ENCODE measurements around the gene SRPK2. TPM values are rescaled to one million over a fixed set of nuclear protein-coding genes. Genes with fewer than 3 reads are reported as not detected.

SRPK2 gene
- total and polyA plus RNA-seq, 2 of the 13 experiments (the other 11 are each of a cell fraction or from before 2014, with no cell fraction given), result 10.1 to 22.3 TPM

DNA sequence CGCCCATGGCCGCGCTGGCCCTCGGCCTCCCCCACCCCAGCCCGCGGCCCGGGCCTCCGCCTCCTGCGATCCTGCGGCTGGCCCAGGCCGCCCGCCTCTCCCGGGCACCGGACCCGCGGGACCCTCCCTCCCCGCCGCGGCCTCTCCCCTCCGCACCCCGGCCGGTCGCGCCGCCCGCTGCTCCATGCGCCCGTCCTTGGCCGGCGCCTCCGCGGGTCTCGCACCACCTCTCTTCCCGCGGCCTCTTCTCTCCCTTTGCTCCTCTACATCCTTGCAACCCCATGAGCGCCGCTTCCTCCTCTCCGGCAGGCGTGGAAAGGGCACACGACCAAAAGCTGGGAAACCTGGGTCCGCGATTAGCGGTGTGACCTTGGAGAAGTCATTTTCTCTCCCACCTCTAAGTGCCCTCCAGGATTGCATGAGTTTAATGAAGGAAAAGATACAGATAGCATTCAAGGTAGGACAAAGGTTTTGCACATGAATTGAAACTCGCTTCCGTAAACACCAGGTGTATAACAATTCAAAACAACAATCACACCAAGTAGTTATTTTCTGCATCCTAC, 448 bp upstream of the SRPK2 start (continued):
- TF ChIP-seq, protein P1, sequence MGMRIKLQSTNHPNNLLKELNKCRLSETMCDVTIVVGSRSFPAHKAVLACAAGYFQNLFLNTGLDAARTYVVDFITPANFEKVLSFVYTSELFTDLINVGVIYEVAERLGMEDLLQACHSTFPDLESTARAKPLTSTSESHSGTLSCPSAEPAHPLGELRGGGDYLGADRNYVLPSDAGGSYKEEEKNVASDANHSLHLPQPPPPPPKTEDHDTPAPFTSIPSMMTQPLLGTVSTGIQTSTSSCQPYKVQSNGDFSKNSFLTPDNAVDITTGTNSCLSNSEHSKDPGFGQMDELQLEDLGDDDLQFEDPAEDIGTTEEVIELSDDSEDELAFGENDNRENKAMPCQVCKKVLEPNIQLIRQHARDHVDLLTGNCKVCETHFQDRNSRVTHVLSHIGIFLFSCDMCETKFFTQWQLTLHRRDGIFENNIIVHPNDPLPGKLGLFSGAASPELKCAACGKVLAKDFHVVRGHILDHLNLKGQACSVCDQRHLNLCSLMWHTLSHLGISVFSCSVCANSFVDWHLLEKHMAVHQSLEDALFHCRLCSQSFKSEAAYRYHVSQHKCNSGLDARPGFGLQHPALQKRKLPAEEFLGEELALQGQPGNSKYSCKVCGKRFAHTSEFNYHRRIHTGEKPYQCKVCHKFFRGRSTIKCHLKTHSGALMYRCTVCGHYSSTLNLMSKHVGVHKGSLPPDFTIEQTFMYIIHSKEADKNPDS (CRISPR knock-in tag; IDR thresholded peaks at IDR 0.05), result no peak
- TF ChIP-seq JUND (CRISPR knock-in tag; IDR thresholded peaks at IDR 0.05) (no peak), U2AF2 (IDR thresholded peaks at IDR 0.05; ENCODE audit: low read depth, low read length) (no peak), POLR2AphosphoS2 (IDR thresholded peaks at IDR 0.05; ENCODE audit: low read depth, low read length) (no peak), ZNF781 (CRISPR knock-in tag; IDR thresholded peaks at IDR 0.05; ENCODE audit: borderline replicate concordance, not compliant biosample characterization) (no peak), ZBTB7B (CRISPR knock-in tag; IDR thresholded peaks at IDR 0.05) (no peak), ATRX (CRISPR knock-in tag; IDR thresholded peaks at IDR 0.05; ENCODE audit: borderline replicate concordance) (no peak), POLR2G (IDR thresholded peaks at IDR 0.05; ENCODE audit: low read depth, low read length) (peak; percentile 10; the same call in 1 of the 2 replicates), MYC (CRISPR knock-in tag; IDR thresholded peaks at IDR 0.05; ENCODE audit: borderline replicate concordance) (peak; percentile 14; the same call in 1 of the 2 replicates), ZNF382 (CRISPR knock-in tag; IDR thresholded peaks at IDR 0.05; ENCODE audit: borderline replicate concordance) (no peak), NR3C1 (CRISPR knock-in tag; IDR thresholded peaks at IDR 0.05) (no peak), ZFAT (CRISPR knock-in tag; conservative IDR thresholded peaks at IDR 0.05) (no peak), ADNP (CRISPR knock-in tag; IDR thresholded peaks at IDR 0.05) (0 out of 2 replicates have a peak, but pooled peaks have one; percentile 46), IKZF4 (CRISPR knock-in tag; IDR thresholded peaks at IDR 0.05; ENCODE audit: borderline replicate concordance, low read depth, not compliant biosample characterization) (no peak), TAF15 (IDR thresholded peaks at IDR 0.05; ENCODE audit: low read depth, low read length, poor library complexity, severe bottlenecking) (no peak)
- TF ChIP-seq, protein P2, sequence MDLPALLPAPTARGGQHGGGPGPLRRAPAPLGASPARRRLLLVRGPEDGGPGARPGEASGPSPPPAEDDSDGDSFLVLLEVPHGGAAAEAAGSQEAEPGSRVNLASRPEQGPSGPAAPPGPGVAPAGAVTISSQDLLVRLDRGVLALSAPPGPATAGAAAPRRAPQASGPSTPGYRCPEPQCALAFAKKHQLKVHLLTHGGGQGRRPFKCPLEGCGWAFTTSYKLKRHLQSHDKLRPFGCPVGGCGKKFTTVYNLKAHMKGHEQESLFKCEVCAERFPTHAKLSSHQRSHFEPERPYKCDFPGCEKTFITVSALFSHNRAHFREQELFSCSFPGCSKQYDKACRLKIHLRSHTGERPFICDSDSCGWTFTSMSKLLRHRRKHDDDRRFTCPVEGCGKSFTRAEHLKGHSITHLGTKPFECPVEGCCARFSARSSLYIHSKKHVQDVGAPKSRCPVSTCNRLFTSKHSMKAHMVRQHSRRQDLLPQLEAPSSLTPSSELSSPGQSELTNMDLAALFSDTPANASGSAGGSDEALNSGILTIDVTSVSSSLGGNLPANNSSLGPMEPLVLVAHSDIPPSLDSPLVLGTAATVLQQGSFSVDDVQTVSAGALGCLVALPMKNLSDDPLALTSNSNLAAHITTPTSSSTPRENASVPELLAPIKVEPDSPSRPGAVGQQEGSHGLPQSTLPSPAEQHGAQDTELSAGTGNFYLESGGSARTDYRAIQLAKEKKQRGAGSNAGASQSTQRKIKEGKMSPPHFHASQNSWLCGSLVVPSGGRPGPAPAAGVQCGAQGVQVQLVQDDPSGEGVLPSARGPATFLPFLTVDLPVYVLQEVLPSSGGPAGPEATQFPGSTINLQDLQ (CRISPR knock-in tag; IDR thresholded peaks at IDR 0.05), result no peak
- TF ChIP-seq, protein P3, sequence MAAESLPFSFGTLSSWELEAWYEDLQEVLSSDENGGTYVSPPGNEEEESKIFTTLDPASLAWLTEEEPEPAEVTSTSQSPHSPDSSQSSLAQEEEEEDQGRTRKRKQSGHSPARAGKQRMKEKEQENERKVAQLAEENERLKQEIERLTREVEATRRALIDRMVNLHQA (CRISPR knock-in tag; IDR thresholded peaks at IDR 0.05), result no peak
- TF ChIP-seq, protein P4, sequence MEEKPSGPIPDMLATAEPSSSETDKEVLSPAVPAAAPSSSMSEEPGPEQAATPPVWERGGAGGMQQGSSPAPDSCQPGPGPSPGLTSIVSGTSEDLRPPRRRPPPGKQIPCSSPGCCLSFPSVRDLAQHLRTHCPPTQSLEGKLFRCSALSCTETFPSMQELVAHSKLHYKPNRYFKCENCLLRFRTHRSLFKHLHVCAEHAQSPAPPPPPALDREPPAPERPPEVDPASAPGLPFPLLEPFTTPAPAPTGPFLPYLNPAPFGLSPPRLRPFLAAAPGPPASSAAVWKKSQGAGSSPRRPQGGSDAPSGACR (CRISPR knock-in tag; IDR thresholded peaks at IDR 0.05), result no peak
- TF ChIP-seq, protein P5, sequence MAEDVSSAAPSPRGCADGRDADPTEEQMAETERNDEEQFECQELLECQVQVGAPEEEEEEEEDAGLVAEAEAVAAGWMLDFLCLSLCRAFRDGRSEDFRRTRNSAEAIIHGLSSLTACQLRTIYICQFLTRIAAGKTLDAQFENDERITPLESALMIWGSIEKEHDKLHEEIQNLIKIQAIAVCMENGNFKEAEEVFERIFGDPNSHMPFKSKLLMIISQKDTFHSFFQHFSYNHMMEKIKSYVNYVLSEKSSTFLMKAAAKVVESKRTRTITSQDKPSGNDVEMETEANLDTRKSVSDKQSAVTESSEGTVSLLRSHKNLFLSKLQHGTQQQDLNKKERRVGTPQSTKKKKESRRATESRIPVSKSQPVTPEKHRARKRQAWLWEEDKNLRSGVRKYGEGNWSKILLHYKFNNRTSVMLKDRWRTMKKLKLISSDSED (CRISPR knock-in tag; IDR thresholded peaks at IDR 0.05), result no peak
- TF ChIP-seq, protein P6, sequence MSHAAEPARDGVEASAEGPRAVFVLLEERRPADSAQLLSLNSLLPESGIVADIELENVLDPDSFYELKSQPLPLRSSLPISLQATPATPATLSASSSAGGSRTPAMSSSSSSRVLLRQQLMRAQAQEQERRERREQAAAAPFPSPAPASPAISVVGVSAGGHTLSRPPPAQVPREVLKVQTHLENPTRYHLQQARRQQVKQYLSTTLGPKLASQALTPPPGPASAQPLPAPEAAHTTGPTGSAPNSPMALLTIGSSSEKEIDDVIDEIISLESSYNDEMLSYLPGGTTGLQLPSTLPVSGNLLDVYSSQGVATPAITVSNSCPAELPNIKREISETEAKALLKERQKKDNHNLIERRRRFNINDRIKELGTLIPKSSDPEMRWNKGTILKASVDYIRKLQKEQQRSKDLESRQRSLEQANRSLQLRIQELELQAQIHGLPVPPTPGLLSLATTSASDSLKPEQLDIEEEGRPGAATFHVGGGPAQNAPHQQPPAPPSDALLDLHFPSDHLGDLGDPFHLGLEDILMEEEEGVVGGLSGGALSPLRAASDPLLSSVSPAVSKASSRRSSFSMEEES (CRISPR knock-in tag; IDR thresholded peaks at IDR 0.05), result no peak

All from HepG2 (cell line).